H1 (cell line): ENCODE measurements around the gene METTL14. TPM values are rescaled to one million over a fixed set of nuclear protein-coding genes. Genes with fewer than 3 reads are reported as not detected.

Experiments used
- CTCF ChIA-PET: fragments of 300-600 bp; sonication (Branson Sonifier 250); formaldehyde crosslinking; loops from one replicate; lab custom pipeline; 2021; ENCODE audit not compliant: partially characterized antibody; lab: Charles Lee
- POLR2A ChIA-PET: fragments of 300-600 bp; sonication (Branson Sonifier 250); formaldehyde crosslinking; loops from one replicate; lab custom pipeline; 2021; ENCODE audit warnings: inconsistent platforms; ENCODE audit not compliant: partially characterized antibody; lab: Charles Lee
- DNase-seq, 2 experiments: peaks; one replicate each; pipeline versions ENCODE4 v3.0.0 to v3.0.0-alpha.2; 2010 to 2022; ENCODE audit warnings: low spot score in 2 of 2, low read depth in 1 of 2, mixed read lengths in 1 of 2
- FAIRE-seq: peaks from 2 replicates; lab custom pipeline; 2011; peaks lifted over from hg19 to GRCh38; lab: Jason Lieb, UNC
- H2AFZ ChIP-seq: 2 replicates; pipeline ENCODE4 v1.8.1; 2012; ENCODE audit warnings: low read length, inconsistent platforms
- H2AK5ac ChIP-seq: 2 replicates; pipeline ENCODE4 v1.6.1; 2013; ENCODE audit warnings: low read depth, low read length
- H2BK120ac ChIP-seq: replicated peaks from 2 replicates; pipeline ENCODE3; 2013; ENCODE audit warnings: low read depth, low read length, inconsistent platforms
- H2BK12ac ChIP-seq: 2 replicates; pipeline ENCODE4 v1.6.1; 2013; ENCODE audit warnings: low read depth, low read length
- H2BK15ac ChIP-seq: 2 replicates; pipeline ENCODE4 v1.6.1; 2013; ENCODE audit warnings: low read length
- H2BK20ac ChIP-seq: 2 replicates; pipeline ENCODE4 v1.6.1; 2013; ENCODE audit warnings: low read length
- H2BK5ac ChIP-seq: 2 replicates; pipeline ENCODE4 v1.6.1; 2013; ENCODE audit warnings: low read depth, low read length
- H3K14ac ChIP-seq: 2 replicates; pipeline ENCODE4 v1.6.1; 2013; ENCODE audit warnings: inconsistent platforms; ENCODE audit not compliant: insufficient read length
- H3K18ac ChIP-seq: 2 replicates; pipeline ENCODE4 v1.6.1; 2013; ENCODE audit warnings: low read length; ENCODE audit errors: extremely low read depth
- H3K23ac ChIP-seq: 2 replicates; pipeline ENCODE4 v1.6.1; 2013; ENCODE audit warnings: inconsistent platforms; ENCODE audit not compliant: insufficient read length
- H3K23me2 ChIP-seq: 2 replicates; pipeline ENCODE4 v1.6.1; 2013; ENCODE audit warnings: low read depth, low read length
- H3K27ac ChIP-seq: 2 replicates; pipeline ENCODE4 v1.6.1; 2011; ENCODE audit warnings: low read depth, low read length, inconsistent platforms
- H3K27me3 ChIP-seq, 4 experiments: replicated peaks in 1 of 4; 1 replicate in 1 of 4; 2 replicates in 3 of 4; pipeline versions ENCODE4 v1.6.1 to v1.8.1; 2011 to 2013; ENCODE audit warnings: low read length in 3 of 4, mild to moderate bottlenecking in 3 of 4, inconsistent platforms in 2 of 4, mixed read lengths in 2 of 4, moderate library complexity in 1 of 4; ENCODE audit not compliant: control insufficient read depth in 3 of 4, insufficient read depth in 3 of 4; ENCODE audit errors: extremely low read depth in 1 of 4
- H3K36me3 ChIP-seq, 4 experiments: 2 replicates each; pipeline versions ENCODE4 v1.6.1 to v1.8.1; 2011 to 2013; ENCODE audit warnings: mild to moderate bottlenecking in 4 of 4, low read length in 3 of 4, moderate library complexity in 2 of 4, control low read depth in 1 of 4, inconsistent platforms in 1 of 4; ENCODE audit not compliant: insufficient read depth in 4 of 4, control insufficient read depth in 2 of 4
- H3K4ac ChIP-seq: replicated peaks from 2 replicates; pipeline ENCODE3; 2013; ENCODE audit warnings: low read length, low read depth, mixed read lengths, inconsistent platforms; ENCODE audit not compliant: insufficient read length
- H3K4me1 ChIP-seq, 4 experiments: replicated peaks in 1 of 4; 1 replicate in 1 of 4; 2 replicates in 3 of 4; pipeline versions ENCODE4 v1.6.1 to v1.8.1; 2011 to 2013; ENCODE audit warnings: low read length in 3 of 4, inconsistent platforms in 2 of 4, mixed read lengths in 1 of 4; ENCODE audit not compliant: insufficient read depth in 4 of 4, control insufficient read depth in 3 of 4
- H3K4me2 ChIP-seq, 2 experiments: 2 replicates each; pipeline versions ENCODE4 v1.6.1 to v1.8.1; 2011 to 2013; ENCODE audit warnings: low read depth in 2 of 2, low read length in 2 of 2, control low read depth in 1 of 2, inconsistent platforms in 1 of 2, mild to moderate bottlenecking in 1 of 2; ENCODE audit not compliant: insufficient read depth in 1 of 2
- H3K4me3 ChIP-seq, 4 experiments: fragments of 200-600, 300-600 bp in 1 of 4; sonication (generic), shearing (Covaris generic), sonication (Bioruptor Twin) in 1 of 4; 2 replicates each; pipeline versions ENCODE4 v1.5.1 to v1.8.1; 2011 to 2016; ENCODE audit warnings: low read length in 4 of 4, low read depth in 3 of 4, control low read depth in 2 of 4, inconsistent platforms in 2 of 4, mild to moderate bottlenecking in 2 of 4, mixed read lengths in 1 of 4, moderate library complexity in 1 of 4; ENCODE audit not compliant: insufficient read depth in 2 of 4; ENCODE audit errors: extremely low read depth in 1 of 4
- H3K56ac ChIP-seq: replicated peaks from 2 replicates; pipeline ENCODE3; 2013; ENCODE audit warnings: low read depth, mild to moderate bottlenecking, mixed read lengths, low read length, inconsistent platforms; ENCODE audit not compliant: insufficient read length
- H3K79me1 ChIP-seq: 2 replicates; pipeline ENCODE4 v1.6.1; 2013; ENCODE audit warnings: low read depth, low read length, control low read depth
- H3K79me2 ChIP-seq, 2 experiments: 2 replicates each; pipeline versions ENCODE4 v1.6.1 to v1.8.1; 2012 to 2013; ENCODE audit warnings: low read length in 2 of 2, mild to moderate bottlenecking in 2 of 2, inconsistent platforms in 1 of 2; ENCODE audit not compliant: insufficient read depth in 2 of 2, control insufficient read depth in 1 of 2
- H3K9ac ChIP-seq, 4 experiments: replicated peaks in 1 of 4; 1 replicate in 1 of 4; 2 replicates in 3 of 4; pipeline versions ENCODE4 v1.6.1 to v1.8.1; 2011 to 2013; ENCODE audit warnings: low read depth in 3 of 4, low read length in 3 of 4, control low read depth in 2 of 4, mild to moderate bottlenecking in 2 of 4, moderate library complexity in 2 of 4, inconsistent platforms in 1 of 4; ENCODE audit errors: extremely low read depth in 1 of 4
- H3K9me3 ChIP-seq, 2 experiments: 2 replicates each; pipeline versions ENCODE4 v1.6.1 to v1.8.1; 2012 to 2013; ENCODE audit warnings: mild to moderate bottlenecking in 2 of 2, moderate library complexity in 2 of 2, control low read depth in 1 of 2, inconsistent platforms in 1 of 2, low read depth in 1 of 2, low read length in 1 of 2, mixed read lengths in 1 of 2; ENCODE audit not compliant: insufficient read depth in 2 of 2
- H4K20me1 ChIP-seq, 2 experiments: replicated peaks in 1 of 2; 2 replicates each; pipeline versions ENCODE3 to v1.8.1; 2011 to 2013; ENCODE audit warnings: inconsistent platforms in 2 of 2, low read length in 2 of 2, mild to moderate bottlenecking in 1 of 2; ENCODE audit not compliant: insufficient read depth in 2 of 2, control insufficient read depth in 1 of 2
- H4K5ac ChIP-seq: 2 replicates; pipeline ENCODE4 v1.6.1; 2013; ENCODE audit warnings: low read length, low read depth, mixed read lengths, inconsistent platforms; ENCODE audit not compliant: insufficient read length
- H4K8ac ChIP-seq: 2 replicates; pipeline ENCODE4 v1.8.0; 2013; ENCODE audit warnings: mild to moderate bottlenecking, moderate library complexity, low read length, inconsistent platforms; ENCODE audit not compliant: insufficient read depth; ENCODE audit errors: extremely low read depth
- H4K91ac ChIP-seq: replicated peaks from 2 replicates; pipeline ENCODE3; 2013; ENCODE audit warnings: low read length, mixed read lengths, inconsistent platforms; ENCODE audit not compliant: insufficient read length
- CTCF ChIP-seq, 3 experiments: IDR thresholded peaks; 1 replicate in 2 of 3; 2 replicates in 1 of 3; pipeline versions ENCODE4 v1.5.1 to v1.6.1; 2011; ENCODE audit warnings: low read length in 3 of 3, mild to moderate bottlenecking in 3 of 3, inconsistent platforms in 2 of 3, low read depth in 1 of 3, moderate library complexity in 1 of 3; ENCODE audit not compliant: insufficient read depth in 1 of 3; ENCODE audit errors: control extremely low read depth in 1 of 3
- EGR1 ChIP-seq: IDR thresholded peaks from 2 replicates; pipeline ENCODE4 v1.6.1; 2011; ENCODE audit warnings: low read depth, low read length, borderline replicate concordance
- KDM4A ChIP-seq: IDR thresholded peaks from one replicate; pipeline ENCODE4 v1.7.1; 2012; ENCODE audit warnings: low read depth, mild to moderate bottlenecking, moderate library complexity, low read length, inconsistent platforms; ENCODE audit not compliant: severe bottlenecking
- RNF2 ChIP-seq: fragments of 200-900, 300-1000 bp; sonication (generic); IDR thresholded peaks from 2 replicates; pipeline ENCODE4 v1.7.1; 2016; ENCODE audit warnings: borderline replicate concordance, low read depth, mild to moderate bottlenecking, antibody characterized with exemption, low read length; ENCODE audit not compliant: poor library complexity, severe bottlenecking; ENCODE audit errors: missing control alignments
- SUZ12 ChIP-seq: fragments of 200-600 bp; sonication (generic); IDR thresholded peaks from 2 replicates; pipeline ENCODE4 v1.6.1; 2012; ENCODE audit warnings: mild to moderate bottlenecking, inconsistent platforms, low read length, moderate library complexity, mixed read lengths
- TBP ChIP-seq: IDR thresholded peaks from 2 replicates; pipeline ENCODE4 v1.6.1; 2011; ENCODE audit warnings: low read depth, low read length, improper control_type of control experiment
- WGBS, 2 experiments: shearing (Covaris generic) in 1 of 2; methylation state at CpG; one replicate each; pipeline versions ENCODE4 v1.1.6 to v1.1.7; 2013 to 2015; ENCODE audit warnings: low lambda C conversion rate in 2 of 2, mixed read lengths in 2 of 2, inconsistent platforms in 1 of 2, low coverage in 1 of 2, missing lambda C conversion rate in 1 of 2; ENCODE audit not compliant: insufficient replicate concordance in 2 of 2, insufficient coverage in 1 of 2, insufficient read length in 1 of 2; ENCODE audit errors: extremely low coverage in 1 of 2, missing lambda C conversion rate in 1 of 2; 5-methylcytosine and 5-hydroxymethylcytosine counted together
- polyA plus RNA-seq, 7 experiments: library from polyadenylated mRNA; depleted of rRNA in 3 of 7; stranded (reverse) in 5 of 7; unstranded in 2 of 7; fragments of >200 nt in 5 of 7; fragments of 200-250 nt in 2 of 7; gene quantifications; 1 replicate in 5 of 7; 2 replicates in 1 of 7; 4 replicates in 1 of 7; pipeline versions ENCODE4 v1.2.1 to v1.2.3, GENCODE V29; 2011 to 2013; ENCODE audit warnings: missing spikeins in 2 of 7, mixed read lengths in 2 of 7
- total RNA-seq: library from RNA; stranded (reverse); fragmentation: NEBNext Ultra II Directional; extraction: Animal tissue kit (Norgen Biotek cat#: 25700); gene quantifications from 2 replicates; pipeline ENCODE4 v1.2.1, GENCODE V29; 2021
- TF ChIP-seq, protein P1 (sequence below): IDR thresholded peaks from 2 replicates; pipeline ENCODE4 v1.6.1; 2011; ENCODE audit warnings: low read depth, mild to moderate bottlenecking, low read length; ENCODE audit not compliant: insufficient read depth
- TF ChIP-seq, protein P2 (sequence below): IDR thresholded peaks from 2 replicates; pipeline ENCODE4 v1.6.1; 2012; ENCODE audit warnings: inconsistent platforms

Gene METTL14
- total and polyA plus RNA-seq, 2 of the 8 experiments (the other 6 are each of a cell fraction or from before 2014, with no cell fraction given) = 8.8 to 57.3 TPM

DNA sequence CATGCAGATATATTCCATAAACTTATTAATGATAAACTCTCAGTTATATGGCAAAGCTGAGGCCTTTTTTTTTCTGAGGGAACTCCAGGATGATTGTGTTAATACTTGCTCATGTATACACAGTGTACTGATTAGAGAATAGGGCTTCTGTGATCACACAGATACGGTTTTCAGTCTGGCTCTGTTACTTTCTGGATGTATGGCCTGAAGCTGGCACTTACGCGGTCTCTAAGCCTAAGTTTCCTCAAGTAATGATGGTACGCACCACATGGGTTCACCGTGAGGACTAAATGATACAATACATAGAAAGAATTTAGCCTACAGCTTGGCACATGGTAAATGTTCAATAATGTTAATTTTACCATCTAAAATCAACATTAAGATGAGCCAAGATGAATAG is 77.0 kb downstream of the METTL14 start:
- Histone ChIP-seq H2BK120ac (no peak overlapping the region), H3K36me3 (peaks cover 11 to 53% (median 33%) of the 10 kb centered on the region in 4 experiments; a peak in 7 of 8 replicates), H3K18ac (no peak overlapping the region), H3K4ac (no peak overlapping the region), H3K79me1 (no peaks in the 10 kb centered on the region), H3K27me3 (no peaks in the 10 kb centered on the region), H4K5ac (no peak overlapping the region), H4K91ac (no peak overlapping the region), H3K79me2 (no peaks in the 10 kb centered on the region), H3K23me2 (no peaks in the 10 kb centered on the region), H3K4me1 (no peaks in the 10 kb centered on the region), H3K9me3 (no peaks in the 10 kb centered on the region), H2BK5ac (no peak overlapping the region), H2BK15ac (no peak overlapping the region), H4K20me1 (no peaks in the 10 kb centered on the region), H2AFZ (no peak overlapping the region), H3K23ac (no peak overlapping the region), H3K4me2 (no peak overlapping the region), H4K8ac (no peak overlapping the region), H3K14ac (no peak overlapping the region), H3K9ac (no peak overlapping the region), H2BK20ac (no peak overlapping the region), H3K56ac (no peak overlapping the region), H2BK12ac (no peak overlapping the region), H3K4me3 (no peak overlapping the region), H3K27ac (no peak overlapping the region), H2AK5ac (no peak overlapping the region)
- WGBS, 2 experiments = 95% methylated on average over 5 of the region's 5 CpGs; no CpG with 5 or more reads in 1 of the 2 experiments
- no peak for DNase-seq
- ChIA-PET POLR2A (no interaction called here), CTCF (no interaction called here)
- no peak for FAIRE-seq
- TF ChIP-seq RNF2 = no peak
- TF ChIP-seq SUZ12 = no peak
- TF ChIP-seq, protein P1, sequence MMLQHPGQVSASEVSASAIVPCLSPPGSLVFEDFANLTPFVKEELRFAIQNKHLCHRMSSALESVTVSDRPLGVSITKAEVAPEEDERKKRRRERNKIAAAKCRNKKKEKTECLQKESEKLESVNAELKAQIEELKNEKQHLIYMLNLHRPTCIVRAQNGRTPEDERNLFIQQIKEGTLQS = no peak
- no peak for TF ChIP-seq KDM4A
- TF ChIP-seq EGR1 = no peak
- TF ChIP-seq, protein P2, sequence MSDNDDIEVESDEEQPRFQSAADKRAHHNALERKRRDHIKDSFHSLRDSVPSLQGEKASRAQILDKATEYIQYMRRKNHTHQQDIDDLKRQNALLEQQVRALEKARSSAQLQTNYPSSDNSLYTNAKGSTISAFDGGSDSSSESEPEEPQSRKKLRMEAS = no peak
- no peak for TF ChIP-seq CTCF (IDR thresholded peaks at IDR 0.05; ENCODE audit: control extremely low read depth in 1 of 3, insufficient read depth in 1 of 3, low read depth in 1 of 3, low read length in 3 of 3)
- no peak for TF ChIP-seq TBP
